HL-60/S4 treated with retinoic acid at 250 ng/mL for 4 days and 3 days (cell line): ENCODE measurements around the gene BOK.

Source experiments
- in situ Hi-C: fragments of 300-500 bp; cut with MboI; formaldehyde crosslinking; loops from 2 replicates; pipeline ENCODE4 v1.7.0; 2022; ENCODE audit warnings: low sequenced_read_pairs

BOK gene

GRCh38 chr2:241538838-241539615, 19.5 kb upstream of the BOK start:
- in situ Hi-C loops, result no loop called here

GRCh38 chr2:241539616-241540374, 18.8 kb upstream of the BOK start:
- in situ Hi-C loops, result no loop called here

GRCh38 chr2:241540401-241540770, 18.2 kb upstream of the BOK start:
- in situ Hi-C loops, result no loop called here

- in situ Hi-C loops, result no loop called here
Measured at GRCh38 chr2:241540771-241541561, 17.6 kb upstream of the BOK start.

- in situ Hi-C loops, result no loop called here
Measured at GRCh38 chr2:241541564-241542277, 16.8 kb upstream of the BOK start.

GRCh38 chr2:241542278-241542605, 16.3 kb upstream of the BOK start:
- in situ Hi-C loops, result no loop called here

- in situ Hi-C loops, result no loop called here
Measured at GRCh38 chr2:241545106-241545505, 13.4 kb upstream of the BOK start.

GRCh38 chr2:241545523-241546473, 12.7 kb upstream of the BOK start:
- in situ Hi-C loops, result no loop called here

GRCh38 chr2:241546771-241547498, 11.6 kb upstream of the BOK start:
- in situ Hi-C loops, result no loop called here

GRCh38 chr2:241547781-241548450, 10.6 kb upstream of the BOK start:
- in situ Hi-C loops, result no loop called here

- in situ Hi-C loops, result no loop called here
Measured at GRCh38 chr2:241548451-241548835, 10.1 kb upstream of the BOK start.

- in situ Hi-C loops, result no loop called here
Measured at GRCh38 chr2:241550616-241551580, 7.6 kb upstream of the BOK start.

- in situ Hi-C loops, result no loop called here
Measured at GRCh38 chr2:241551599-241551997, 6.9 kb upstream of the BOK start.

GRCh38 chr2:241551998-241552737, 6.4 kb upstream of the BOK start:
- in situ Hi-C loops, result no loop called here

- in situ Hi-C loops, result no loop called here
Measured at GRCh38 chr2:241553512-241553830, 5.1 kb upstream of the BOK start.

- in situ Hi-C loops, result no loop called here
Measured at GRCh38 chr2:241553981-241554380, 4.6 kb upstream of the BOK start.
